SU-DHL-6 (cell line): ENCODE measurements around the gene GGNBP2.

Source experiments
- H2AFZ ChIP-seq: fragments of 200-600 bp; sonication (generic); 2 replicates; pipeline ENCODE4 v1.6.1; 2014; ENCODE audit warnings: low read depth, mild to moderate bottlenecking, moderate library complexity, mixed read lengths, antibody characterized with exemption, low read length; ENCODE audit not compliant: severe bottlenecking
- H3F3A ChIP-seq: fragments of 200-600 bp; shearing (Covaris generic); 2 replicates; pipeline ENCODE4 v1.6.0; 2016; ENCODE audit warnings: antibody characterized with exemption, mild to moderate bottlenecking; ENCODE audit not compliant: insufficient read depth
- H3K27ac ChIP-seq: fragments of 200-600 bp; sonication (generic); 2 replicates; pipeline ENCODE4 v1.5.1; 2016; ENCODE audit warnings: low read depth, mild to moderate bottlenecking, low read length, moderate library complexity, mixed read lengths
- H3K27me3 ChIP-seq: fragments of 200-600 bp; sonication (generic), shearing (Covaris generic); 2 replicates; pipeline ENCODE4 v1.6.0; 2014; ENCODE audit warnings: mild to moderate bottlenecking, low read length
- H3K36me3 ChIP-seq: fragments of 200-600 bp; sonication (generic); 2 replicates; pipeline ENCODE4 v1.6.1; 2014; ENCODE audit warnings: mild to moderate bottlenecking, low read length, mixed read lengths
- H3K4me2 ChIP-seq: fragments of 300-600, 200-600 bp; shearing (Covaris generic), sonication (generic); 2 replicates; pipeline ENCODE4 v1.6.0; 2014; ENCODE audit warnings: low read length, low read depth, mild to moderate bottlenecking; ENCODE audit not compliant: poor library complexity, severe bottlenecking
- H3K4me3 ChIP-seq: fragments of 200-600 bp; sonication (generic); 2 replicates; pipeline ENCODE4 v1.5.1; 2014; ENCODE audit warnings: antibody characterized with exemption, low read length, mild to moderate bottlenecking, mixed read lengths; ENCODE audit not compliant: insufficient read depth, poor library complexity, severe bottlenecking
- H3K79me2 ChIP-seq: fragments of 200-600 bp; sonication (generic); 2 replicates; pipeline ENCODE4 v1.6.1; 2014; ENCODE audit warnings: mild to moderate bottlenecking, low read length, moderate library complexity; ENCODE audit not compliant: insufficient read depth
- H3K9ac ChIP-seq: fragments of 200-600 bp; sonication (generic); 2 replicates; pipeline ENCODE4 v1.7.0; 2014; ENCODE audit warnings: mild to moderate bottlenecking, low read length
- H3K9me2 ChIP-seq: fragments of 200-600 bp; sonication (generic); replicated peaks from 2 replicates; pipeline ENCODE4 v1.6.1; 2014; ENCODE audit warnings: low read length; ENCODE audit not compliant: insufficient read depth
- H3K9me3 ChIP-seq: fragments of 200-600 bp; sonication (generic); 2 replicates; pipeline ENCODE4 v1.6.1; 2014; ENCODE audit warnings: low read length, mixed read lengths; ENCODE audit not compliant: insufficient read depth
- H4K20me1 ChIP-seq: fragments of 200-600 bp; sonication (generic); 2 replicates; pipeline ENCODE4 v1.6.1; 2014; ENCODE audit warnings: low read depth, mild to moderate bottlenecking, antibody characterized with exemption, low read length, moderate library complexity, mixed read lengths
- EZH2phosphoT487 ChIP-seq: fragments of 200-600 bp; sonication (generic), shearing (Covaris generic); conservative IDR thresholded peaks from 2 replicates; pipeline ENCODE4 v1.6.1; 2018; ENCODE audit warnings: mild to moderate bottlenecking, antibody characterized with exemption, low read length, moderate library complexity, mixed read lengths
- TF ChIP-seq, protein P1 (sequence below): fragments of 200-600 bp; sonication (generic); IDR thresholded peaks from one replicate; pipeline ENCODE4 v1.5.1; 2017; ENCODE audit warnings: antibody characterized with exemption, mild to moderate bottlenecking, low read length, moderate library complexity; ENCODE audit not compliant: insufficient read depth, poor library complexity, severe bottlenecking

The GGNBP2 gene

DNA sequence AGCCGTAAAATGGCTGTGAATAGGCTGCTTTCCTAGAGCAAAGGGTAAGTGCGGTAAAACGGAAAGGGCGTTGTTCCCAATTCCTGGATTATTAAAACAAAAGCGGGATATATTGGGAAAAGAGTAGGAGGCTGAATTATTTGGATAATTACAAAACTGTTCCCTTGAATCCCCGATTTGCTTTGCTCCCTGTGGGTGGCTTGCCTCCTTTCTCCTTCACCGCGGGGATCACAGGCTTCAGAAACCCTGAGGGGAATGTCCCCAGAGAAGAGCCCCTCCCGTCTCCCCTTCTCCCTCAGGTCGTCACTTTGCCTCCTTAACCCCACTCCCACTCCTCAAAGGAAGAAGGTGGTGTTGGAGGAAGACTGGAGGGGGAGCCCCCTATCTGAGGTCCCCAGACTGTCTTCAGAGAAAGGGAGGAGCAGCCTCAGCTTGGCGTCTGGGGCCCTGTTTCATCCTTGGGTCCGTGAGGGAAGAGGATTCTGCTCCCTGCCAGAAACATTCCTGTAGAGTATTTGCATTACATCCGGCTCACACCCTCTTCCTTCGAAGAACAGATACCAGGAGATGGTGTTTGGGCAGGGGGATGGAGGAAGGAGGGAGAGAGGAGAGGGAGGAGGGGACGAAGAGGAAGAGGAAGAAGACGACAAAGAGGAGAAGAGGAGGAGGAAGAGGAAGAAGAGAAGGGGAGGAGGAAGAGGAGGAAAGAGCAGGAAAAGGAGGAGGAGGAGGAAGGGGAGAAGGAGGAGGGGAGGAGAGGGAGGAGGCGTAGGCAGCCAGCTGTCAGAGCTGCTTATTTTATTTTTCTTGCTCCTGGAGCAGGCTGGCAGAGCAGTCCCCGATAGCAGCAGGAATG, 88.4 kb downstream of the GGNBP2 start:
- TF ChIP-seq, protein P1, sequence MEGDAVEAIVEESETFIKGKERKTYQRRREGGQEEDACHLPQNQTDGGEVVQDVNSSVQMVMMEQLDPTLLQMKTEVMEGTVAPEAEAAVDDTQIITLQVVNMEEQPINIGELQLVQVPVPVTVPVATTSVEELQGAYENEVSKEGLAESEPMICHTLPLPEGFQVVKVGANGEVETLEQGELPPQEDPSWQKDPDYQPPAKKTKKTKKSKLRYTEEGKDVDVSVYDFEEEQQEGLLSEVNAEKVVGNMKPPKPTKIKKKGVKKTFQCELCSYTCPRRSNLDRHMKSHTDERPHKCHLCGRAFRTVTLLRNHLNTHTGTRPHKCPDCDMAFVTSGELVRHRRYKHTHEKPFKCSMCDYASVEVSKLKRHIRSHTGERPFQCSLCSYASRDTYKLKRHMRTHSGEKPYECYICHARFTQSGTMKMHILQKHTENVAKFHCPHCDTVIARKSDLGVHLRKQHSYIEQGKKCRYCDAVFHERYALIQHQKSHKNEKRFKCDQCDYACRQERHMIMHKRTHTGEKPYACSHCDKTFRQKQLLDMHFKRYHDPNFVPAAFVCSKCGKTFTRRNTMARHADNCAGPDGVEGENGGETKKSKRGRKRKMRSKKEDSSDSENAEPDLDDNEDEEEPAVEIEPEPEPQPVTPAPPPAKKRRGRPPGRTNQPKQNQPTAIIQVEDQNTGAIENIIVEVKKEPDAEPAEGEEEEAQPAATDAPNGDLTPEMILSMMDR = no peak
- TF ChIP-seq EZH2phosphoT487 = no peak
- Histone ChIP-seq H3K9me2 (no peaks in the 10 kb centered on the region), H3K27me3 (no peaks in the 10 kb centered on the region), H3K9me3 (no peaks in the 10 kb centered on the region), H3K36me3 (no peaks in the 10 kb centered on the region), H2AFZ (no peak overlapping the region), H3K4me3 (no peak overlapping the region), H3K27ac (no peak overlapping the region), H3K9ac (no peak overlapping the region), H3K4me2 (no peak overlapping the region), H3F3A (no peaks in the 10 kb centered on the region), H3K79me2 (no peaks in the 10 kb centered on the region), H4K20me1 (no peaks in the 10 kb centered on the region)
